Anterior cingulate cortex (tissue), 58 donors: ENCODE measurements around the gene TTLL13.

Experiments used
- DNase-seq, 58 donors: peaks; one replicate each; lab custom pipeline; 2025; lab: John Stamatoyannopoulos, UW

Gene TTLL13

GRCh38 chr15:90249203-90249863, at the start of gene TTLL13:
TTLL13 (plus strand) TSS chr15:90249556; CDS start chr15:90250631, 1,075 bp downstream.
- peak in 57 of 58 donors; percentile 31 to 94 (median 78) for DNase-seq

GRCh38 chr15:90200534-90201129, 48.7 kb upstream of the TTLL13 start:
- DNase-seq = peak in 11 of 58 donors; percentile 15 to 68 (median 47)

- DNase-seq = peak in 54 of 58 donors; percentile 22 to 80 (median 60)
These were observed 48.0 kb upstream of the TTLL13 start, which contains the start of gene SEMA4B for GRCh38 chr15:90201130-90201943. SEMA4B (plus strand) TSS chr15:90201330; CDS start chr15:90201579, 249 bp downstream.

DNA sequence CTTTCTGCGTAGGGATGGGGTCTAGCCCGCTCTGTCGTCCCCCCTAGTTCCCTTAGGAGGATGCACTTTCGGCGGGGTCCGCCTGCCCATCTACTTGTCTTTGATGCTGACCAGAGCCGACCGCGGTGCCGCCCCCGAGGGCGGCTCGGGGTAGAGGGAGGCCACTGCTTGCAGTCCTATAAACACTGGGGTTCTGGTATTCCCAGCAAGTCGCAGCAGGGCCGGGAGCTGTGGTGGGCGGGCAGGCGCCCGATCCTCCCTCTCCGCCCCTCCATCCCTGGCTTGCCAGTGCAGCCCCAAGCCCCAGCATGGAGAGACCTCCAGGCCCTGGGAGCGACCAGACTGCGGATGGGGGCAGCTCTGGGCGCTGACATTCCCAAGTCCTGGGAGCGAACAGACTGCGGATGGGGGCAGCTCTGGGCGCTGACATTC, 47.4 kb upstream of the TTLL13 start:
- peak in 2 of 58 donors; percentile 38 for DNase-seq

GRCh38 chr15:90202929-90203328, 46.4 kb upstream of the TTLL13 start:
- DNase-seq = no peak

DNA sequence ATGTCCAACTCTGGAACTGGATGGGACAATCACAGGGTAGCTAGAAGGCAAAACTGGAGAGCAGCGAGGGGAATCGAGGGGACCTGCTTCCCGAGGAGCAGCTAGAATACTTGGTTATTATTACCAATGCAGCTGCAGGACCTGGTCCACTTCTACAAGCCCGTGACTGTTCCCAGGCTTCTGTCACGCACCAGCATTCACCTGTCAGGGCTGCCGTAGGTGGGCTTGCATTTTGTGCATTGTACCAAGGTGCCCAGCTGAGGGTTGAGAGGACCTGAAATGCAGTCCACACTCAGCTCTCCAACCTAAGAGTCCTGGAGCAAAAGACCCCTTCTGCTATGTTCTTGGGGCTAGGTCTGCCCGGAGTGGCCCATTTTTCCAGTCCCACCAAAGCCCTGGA, 45.9 kb upstream of the TTLL13 start:
- DNase-seq = no peak

GRCh38 chr15:90203922-90204321, 45.4 kb upstream of the TTLL13 start:
- peak in 33 of 58 donors; percentile 9 to 68 (median 30) for DNase-seq

DNA sequence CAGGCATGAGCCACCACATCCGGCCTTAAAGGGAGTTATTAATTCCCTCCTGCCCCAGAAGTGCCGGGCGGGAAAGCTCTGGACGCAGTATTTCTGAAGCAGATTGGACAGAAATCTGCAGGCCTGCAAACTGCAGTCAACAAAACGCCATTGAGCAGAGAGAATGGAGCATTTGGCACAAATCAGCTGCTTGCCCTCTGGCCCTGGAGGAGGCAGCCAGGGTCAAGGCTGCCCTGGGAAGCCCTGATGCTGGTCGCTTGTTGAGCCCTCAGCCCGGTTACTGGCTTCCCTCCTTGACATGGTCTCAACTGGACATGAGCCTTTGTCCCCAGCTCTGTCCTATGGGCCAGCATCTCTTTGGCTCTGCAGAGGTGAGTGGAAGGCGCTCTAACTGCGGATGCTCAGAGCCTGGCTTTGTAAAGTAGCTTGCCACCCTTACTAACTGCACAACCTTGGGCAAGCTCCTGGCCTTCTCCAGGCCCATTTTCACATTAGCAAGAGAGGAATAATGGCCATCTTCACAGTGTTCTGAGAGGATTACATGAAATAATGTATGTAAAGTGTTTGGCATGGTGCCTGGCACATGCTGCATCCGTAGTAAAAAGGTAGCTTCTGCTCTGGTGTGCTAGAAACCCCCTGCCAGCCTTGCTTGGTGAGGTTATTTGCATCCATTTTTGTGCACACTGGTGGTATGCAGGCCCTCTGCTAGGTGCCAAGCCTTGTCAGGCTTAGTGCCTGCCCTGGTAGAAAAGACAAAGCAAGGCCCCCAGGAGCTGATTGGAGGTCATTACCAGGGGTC, 44.1 kb upstream of the TTLL13 start:
- DNase-seq = peak in 18 of 58 donors; percentile 10 to 58 (median 30)

- DNase-seq = peak in 1 of 58 donors; percentile 8
These were observed 43.5 kb upstream of the TTLL13 start for GRCh38 chr15:90205886-90206285.

GRCh38 chr15:90207252-90207651, 42.1 kb upstream of the TTLL13 start:
- no peak for DNase-seq

- no peak for DNase-seq
These were observed 41.0 kb upstream of the TTLL13 start for GRCh38 chr15:90208356-90208755.

GRCh38 chr15:90209591-90209990, 39.8 kb upstream of the TTLL13 start:
- no peak for DNase-seq

DNA sequence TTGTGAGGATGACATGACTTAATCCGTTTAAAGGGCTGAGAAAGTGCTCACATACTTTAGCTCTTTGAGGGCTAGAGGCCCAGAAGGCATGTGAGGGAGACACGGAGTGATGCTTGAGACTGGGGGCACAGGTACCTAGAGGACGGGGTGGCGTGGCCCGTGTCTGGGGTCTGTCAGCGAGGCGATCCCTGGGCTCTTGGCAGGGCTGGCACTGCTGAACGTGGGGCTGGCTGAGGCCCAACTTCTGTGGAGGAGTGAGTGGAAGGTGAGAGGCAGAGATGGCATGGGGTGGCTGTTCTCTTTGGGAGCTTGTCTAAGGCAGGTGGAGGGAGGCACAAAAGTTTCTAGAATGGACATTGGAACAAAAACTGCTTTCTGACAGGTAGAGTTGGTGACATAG, 38.8 kb upstream of the TTLL13 start:
- DNase-seq = no peak

GRCh38 chr15:90211009-90211408, 38.3 kb upstream of the TTLL13 start:
- no peak for DNase-seq

DNA sequence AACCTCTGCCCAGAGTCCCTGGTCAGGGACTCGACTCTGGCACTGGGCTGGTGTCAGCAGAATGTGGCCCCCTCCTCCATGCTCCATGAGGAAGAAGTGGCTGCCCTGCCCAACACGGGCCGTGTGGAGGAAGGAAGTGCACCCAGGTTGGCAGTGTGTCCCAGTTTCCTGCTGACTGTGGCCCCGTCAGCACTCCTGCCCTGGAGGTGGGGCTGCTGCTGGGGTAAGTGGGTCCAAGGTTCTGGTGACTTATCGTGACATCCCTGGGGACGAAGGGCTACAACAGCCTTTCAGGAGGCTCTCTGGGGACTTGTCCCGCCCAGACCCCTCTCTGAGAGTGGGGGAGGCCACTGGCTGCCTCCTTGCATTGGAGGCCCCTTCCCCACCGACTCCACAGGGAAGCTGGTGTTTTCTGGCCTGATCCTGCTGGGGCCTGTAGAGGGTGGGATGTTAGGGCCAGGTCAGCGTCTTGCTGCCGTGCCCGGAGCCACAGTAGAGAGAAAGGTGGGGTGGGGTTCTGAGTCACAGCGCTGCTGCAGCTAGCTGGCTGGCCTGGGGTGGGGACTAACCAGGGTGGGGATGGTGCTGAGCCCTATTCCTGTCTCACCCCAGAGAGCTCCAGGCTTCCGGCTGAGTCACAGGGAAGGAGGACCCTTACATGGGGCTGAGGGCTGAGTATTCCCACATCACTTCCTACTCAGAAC, 37.8 kb upstream of the TTLL13 start:
- DNase-seq = no peak

DNA sequence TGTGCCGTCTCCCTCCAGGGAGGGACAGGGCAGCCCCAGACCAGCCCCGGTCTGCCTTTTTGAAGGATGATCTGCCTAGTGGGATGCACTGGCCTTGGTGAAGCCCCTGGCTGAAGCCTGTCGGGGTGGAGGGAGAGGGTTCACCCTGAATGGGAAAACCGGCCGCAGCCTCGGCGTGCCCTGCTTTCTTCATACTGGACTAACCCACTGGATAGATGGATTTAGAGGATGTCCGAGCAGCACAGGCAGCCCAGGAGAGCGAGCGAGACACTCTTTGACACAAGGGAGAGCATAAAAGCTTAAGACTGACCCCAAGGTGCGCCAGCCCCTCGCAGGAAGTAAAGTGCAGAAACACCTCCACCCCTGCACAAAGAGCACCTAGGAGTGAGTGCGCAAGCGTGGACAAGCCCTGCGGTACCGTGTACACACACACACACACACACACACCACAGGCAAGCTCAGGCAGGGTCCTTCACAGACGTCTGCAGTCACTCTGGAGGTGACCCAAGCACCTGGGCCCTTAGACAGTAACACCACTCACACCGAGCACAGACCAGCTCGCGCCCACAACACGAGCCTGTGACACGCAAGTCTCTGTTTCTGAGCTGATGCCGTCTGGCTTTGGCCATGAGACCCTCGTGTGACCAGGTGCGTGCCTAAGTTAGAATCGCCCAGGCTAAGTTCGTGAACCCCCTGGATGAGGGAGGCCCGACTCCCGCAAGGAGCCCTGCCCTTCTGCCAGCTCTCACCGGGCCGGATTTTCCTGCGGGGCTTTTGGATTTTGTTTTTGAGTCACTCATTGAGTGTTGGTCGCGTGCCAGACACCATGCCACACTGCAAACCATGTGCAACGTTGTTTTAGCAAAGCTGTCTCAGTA, 36.9 kb upstream of the TTLL13 start:
- peak in 2 of 58 donors; percentile 18 to 42 for DNase-seq

- no peak for DNase-seq
These were observed 36.1 kb upstream of the TTLL13 start for GRCh38 chr15:90213122-90213817.

GRCh38 chr15:90213818-90214204, 35.5 kb upstream of the TTLL13 start:
- no peak for DNase-seq
